ENCODE data around the gene NUDC.
"Not testable (repeated sequence)": the region's sequence is repeated elsewhere in the genome, so short reads cannot be mapped to it uniquely, and the experiment has no call there.

The NUDC gene

GRCh38 chr1:26911399-26912146, 10.0 kb upstream of the NUDC start:
- DNase-seq, result no peak

GRCh38 chr1:26912147-26912490, 9.4 kb upstream of the NUDC start:
- DNase-seq, result no peak

GRCh38 chr1:26913389-26913753, 8.2 kb upstream of the NUDC start:
- peak; percentile 76 for DNase-seq

- DNase-seq, result peak; percentile 98
Observed at GRCh38 chr1:26913754-26914619, 7.6 kb upstream of the NUDC start, which contains the start of gene NR0B2. Gene NR0B2 (minus strand): TSS chr1:26913975. CDS start chr1:26913940, 35 bp downstream.

- DNase-seq, result peak; percentile 35
Observed at GRCh38 chr1:26915204-26915842, 6.2 kb upstream of the NUDC start.

- DNase-seq, result no peak
Observed at GRCh38 chr1:26921126-26921539, 410 bp upstream of the NUDC start.

GRCh38 chr1:26922431-26922729, 837 bp downstream of the NUDC start:
- DNase-seq, result no peak

GRCh38 chr1:26922901-26923300, 1.4 kb downstream of the NUDC start:
- DNase-seq, result no peak

- DNase-seq, result no peak
Observed at GRCh38 chr1:26923711-26924110, 2.2 kb downstream of the NUDC start.

GRCh38 chr1:26932531-26932930, 11.0 kb downstream of the NUDC start:
- DNase-seq, result no peak

GRCh38 chr1:26936823-26937222, 15.3 kb downstream of the NUDC start:
- DNase-seq, result no peak

- no peak for DNase-seq
Observed at GRCh38 chr1:26938004-26938658, 16.6 kb downstream of the NUDC start.

GRCh38 chr1:26938659-26939025, 17.1 kb downstream of the NUDC start:
- no peak for DNase-seq

GRCh38 chr1:26941311-26941710, 19.8 kb downstream of the NUDC start:
- DNase-seq, result no peak

- DNase-seq, result no peak
Observed at GRCh38 chr1:26942656-26943055, 21.1 kb downstream of the NUDC start.

GRCh38 chr1:26945138-26945537, 23.6 kb downstream of the NUDC start:
- DNase-seq, result no peak

GRCh38 chr1:26945728-26946127, 24.2 kb downstream of the NUDC start:
- DNase-seq, result no peak

- no peak for DNase-seq
Observed at GRCh38 chr1:26946270-26946669, 24.7 kb downstream of the NUDC start.

- DNase-seq, result not testable (repeated sequence)
Observed at GRCh38 chr1:26948725-26949057, 27.1 kb downstream of the NUDC start.

- no peak for DNase-seq
Observed at GRCh38 chr1:26949266-26949925, 27.9 kb downstream of the NUDC start.

- no peak for DNase-seq
Observed at GRCh38 chr1:26949926-26950319, 28.4 kb downstream of the NUDC start.

- no peak for DNase-seq
Observed at GRCh38 chr1:26950602-26951001, 29.1 kb downstream of the NUDC start.

GRCh38 chr1:26951216-26951615, 29.7 kb downstream of the NUDC start:
- no peak for DNase-seq
